ENCODE data around the gene KRTAP5-8. TPM values are rescaled to one million over a fixed set of nuclear protein-coding genes. Genes with fewer than 3 reads are reported as not detected.

Gene KRTAP5-8
- total and polyA plus RNA-seq, 9 of the 15 experiments (the other 6 are each of a cell fraction or from before 2014, with no cell fraction given), result not detected

DNA sequence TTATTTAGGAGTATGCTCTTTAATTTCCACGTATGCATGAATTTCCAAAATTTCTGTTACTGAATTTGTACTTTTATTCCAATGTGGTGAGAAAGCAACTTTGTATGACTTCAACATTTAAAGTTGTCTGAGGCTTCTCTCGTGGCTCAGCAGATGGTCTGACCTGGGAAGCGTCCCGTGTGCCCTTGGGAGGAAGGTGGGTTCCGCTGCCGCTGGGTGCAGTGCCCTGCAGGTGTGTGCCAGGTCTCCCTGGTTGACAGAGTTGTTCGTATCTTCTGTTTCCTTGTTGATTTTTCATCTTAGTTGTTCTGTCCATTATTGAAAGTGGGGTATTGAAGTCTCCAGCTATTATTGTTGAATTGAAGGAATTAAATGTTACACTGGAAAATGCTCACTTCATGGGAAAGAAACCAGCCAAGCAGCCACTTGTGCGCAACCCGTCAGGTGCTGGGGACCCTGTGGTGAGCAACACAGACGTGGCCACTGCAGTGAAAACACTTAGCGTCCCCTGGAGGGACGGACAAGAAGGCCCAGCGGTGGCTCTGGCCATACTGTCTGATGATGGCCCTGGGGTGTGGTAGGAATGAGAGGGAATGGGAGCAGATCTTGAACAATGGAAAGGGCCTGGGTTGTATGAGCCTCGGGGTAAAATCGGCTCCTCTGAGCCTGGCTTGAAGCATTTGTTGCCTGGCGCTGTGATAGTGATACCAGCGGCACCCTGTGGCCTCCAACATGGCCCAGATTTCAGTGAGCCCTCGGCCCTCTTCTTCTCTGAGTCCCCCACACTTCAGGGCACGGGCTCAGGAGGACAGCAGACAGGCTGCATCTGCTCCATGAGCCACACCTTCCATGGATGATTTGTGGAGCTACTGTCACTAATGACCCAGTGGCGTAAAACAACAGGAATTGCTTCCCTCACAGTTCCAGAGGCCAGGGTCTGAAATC lies 42.3 kb upstream of the KRTAP5-8 start:
- H3K36me3 ChIP-seq (ENCODE audit: control insufficient read depth, insufficient read depth, low read length), result peaks cover 63% of the 10 kb centered on the region; the same call in 2 of the 3 replicates
- no peaks in the 10 kb centered on the region for H3K9me3 ChIP-seq (replicated peaks; ENCODE audit: control insufficient read depth, insufficient read depth, low read depth, low read length)

More for the DNA sequence above, 42.3 kb upstream of the KRTAP5-8 start:
- H3K4me2 ChIP-seq (ENCODE audit: insufficient read depth, low read length), result no peak overlapping the region
- H4K20me1 ChIP-seq (replicated peaks; ENCODE audit: control insufficient read depth, insufficient read depth, low read length), result no peaks in the 10 kb centered on the region
- peaks cover 0 to 8% of the 10 kb centered on the region in 2 experiments; a peak in 1 of 5 replicates for H3K4me1 ChIP-seq (replicated peaks in 1 of 2; ENCODE audit: control insufficient read depth in 2 of 2, insufficient read depth in 2 of 2, low read length in 2 of 2)
- H3K4me3 ChIP-seq, result no peak overlapping the region
- BruUV-seq (replicated peaks), result TSS peak; percentile 31
- H3K79me2 ChIP-seq (ENCODE audit: control insufficient read depth, insufficient read depth, low read length), result no peaks in the 10 kb centered on the region
- CTCF ChIA-PET (ENCODE audit: low intra/inter-chr PET ratio), result no interaction called here
- no peak overlapping the region for H3K27ac ChIP-seq (ENCODE audit: extremely low read depth, low read depth, low read length)
- TF ChIP-seq, protein P1, sequence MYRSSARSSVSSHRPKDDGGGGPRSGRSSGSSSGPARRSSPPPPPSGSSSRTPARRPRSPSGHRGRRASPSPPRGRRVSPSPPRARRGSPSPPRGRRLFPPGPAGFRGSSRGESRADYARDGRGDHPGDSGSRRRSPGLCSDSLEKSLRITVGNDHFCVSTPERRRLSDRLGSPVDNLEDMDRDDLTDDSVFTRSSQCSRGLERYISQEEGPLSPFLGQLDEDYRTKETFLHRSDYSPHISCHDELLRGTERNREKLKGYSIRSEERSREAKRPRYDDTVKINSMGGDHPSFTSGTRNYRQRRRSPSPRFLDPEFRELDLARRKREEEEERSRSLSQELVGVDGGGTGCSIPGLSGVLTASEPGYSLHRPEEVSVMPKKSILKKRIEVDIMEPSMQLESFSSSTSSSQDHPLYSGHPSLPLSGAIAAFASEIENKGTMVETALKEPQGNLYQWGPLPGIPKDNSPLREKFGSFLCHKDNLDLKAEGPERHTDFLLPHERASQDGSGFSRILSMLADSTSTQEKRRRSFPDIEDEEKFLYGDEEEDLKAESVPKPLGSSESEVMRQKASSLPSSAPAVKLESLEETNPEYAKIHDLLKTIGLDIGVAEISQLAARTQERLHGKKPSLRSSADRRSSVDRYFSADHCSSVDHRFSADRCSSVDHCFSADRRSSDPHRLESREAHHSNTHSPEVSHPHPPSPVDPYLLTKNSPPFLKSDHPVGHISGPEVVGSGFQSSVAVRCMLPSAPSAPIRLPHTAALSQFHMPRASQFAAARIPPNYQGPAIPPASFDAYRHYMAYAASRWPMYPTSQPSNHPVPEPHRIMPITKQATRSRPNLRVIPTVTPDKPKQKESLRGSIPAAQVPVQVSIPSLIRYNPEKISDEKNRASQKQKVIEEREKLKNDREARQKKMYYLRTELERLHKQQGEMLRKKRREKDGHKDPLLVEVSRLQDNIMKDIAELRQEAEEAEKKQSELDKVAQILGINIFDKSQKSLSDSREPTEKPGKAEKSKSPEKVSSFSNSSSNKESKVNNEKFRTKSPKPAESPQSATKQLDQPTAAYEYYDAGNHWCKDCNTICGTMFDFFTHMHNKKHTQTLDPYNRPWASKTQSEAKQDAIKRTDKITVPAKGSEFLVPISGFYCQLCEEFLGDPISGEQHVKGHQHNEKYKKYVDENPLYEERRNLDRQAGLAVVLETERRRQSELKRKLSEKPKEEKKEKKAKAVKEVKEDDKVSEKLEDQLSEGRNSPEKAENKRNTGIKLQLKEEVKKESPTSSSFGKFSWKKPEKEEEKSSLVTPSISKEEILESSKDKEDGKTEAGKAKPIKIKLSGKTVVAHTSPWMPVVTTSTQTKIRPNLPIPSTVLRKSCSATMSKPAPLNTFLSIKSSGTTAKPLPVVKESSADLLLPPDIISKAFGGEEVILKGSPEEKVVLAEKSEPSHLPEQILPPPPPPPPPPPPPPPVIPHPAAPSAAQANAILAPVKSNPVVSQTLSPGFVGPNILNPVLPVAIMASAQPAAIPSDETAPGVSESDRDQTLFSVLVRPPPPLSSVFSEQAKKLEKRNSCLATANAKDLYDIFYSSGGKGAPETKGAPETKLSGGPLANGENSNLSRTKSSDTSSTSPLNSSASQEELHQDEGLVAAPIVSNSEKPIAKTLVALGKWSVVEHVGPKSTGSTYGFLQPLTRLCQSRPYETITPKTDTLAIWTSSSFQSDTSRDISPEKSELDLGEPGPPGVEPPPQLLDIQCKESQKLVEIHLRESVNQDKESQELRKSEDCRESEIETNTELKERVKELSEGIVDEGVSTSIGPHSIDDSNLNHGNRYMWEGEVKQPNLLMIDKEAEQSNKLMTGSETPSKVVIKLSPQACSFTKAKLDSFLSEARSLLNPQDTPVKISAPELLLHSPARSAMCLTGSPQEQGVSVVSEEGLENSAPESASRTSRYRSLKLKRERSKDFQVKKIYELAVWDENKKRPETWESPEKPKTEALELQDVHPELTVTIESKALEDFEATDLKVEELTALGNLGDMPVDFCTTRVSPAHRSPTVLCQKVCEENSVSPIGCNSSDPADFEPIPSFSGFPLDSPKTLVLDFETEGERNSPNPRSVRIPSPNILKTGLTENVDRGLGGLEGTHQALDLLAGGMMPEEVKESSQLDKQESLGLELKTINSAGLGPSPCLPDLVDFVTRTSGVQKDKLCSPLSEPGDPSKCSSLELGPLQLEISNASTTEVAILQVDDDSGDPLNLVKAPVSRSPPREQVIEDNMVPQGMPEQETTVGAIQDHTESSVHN (IDR thresholded peaks at IDR 0.05; ENCODE audit: borderline replicate concordance in 1 of 2, low read depth in 1 of 2), result no peak
- intact Hi-C loops (cut with micrococcal nuclease), result no loop called here
- POLR2A ChIA-PET, result no interaction called here
- H3K9ac ChIP-seq (ENCODE audit: insufficient read depth in 1 of 2, low read depth in 2 of 2, low read length in 2 of 2), result no peak overlapping the region; a peak in 1 of 4 replicates
- no peaks in the 10 kb centered on the region for H3K27me3 ChIP-seq (ENCODE audit: control insufficient read depth in 2 of 2, insufficient read depth in 2 of 2, low read length in 2 of 2)
- DNase-seq (ENCODE audit: extremely low read depth in 1 of 4, low spot score in 3 of 4) (no peak), FAIRE-seq (no peak), ATAC-seq (no peak)
- 74% methylated on average over 20 of the region's 20 CpGs for WGBS (ENCODE audit: insufficient coverage, low coverage, missing lambda C conversion rate)
- H2AFZ ChIP-seq (ENCODE audit: low read depth, low read length), result no peak overlapping the region
- H3K9me1 ChIP-seq (ENCODE audit: control insufficient read depth, insufficient read depth, low read length), result no peaks in the 10 kb centered on the region
- in situ Hi-C loops (cut with MboI), result no loop called here
